Lower lobe of right lung (tissue), 2 donors: Measurements from ENCODE around the gene TMEM176B. TPM values are rescaled to one million over a fixed set of nuclear protein-coding genes. Genes with fewer than 3 reads are reported as not detected.

Experiments used
- ATAC-seq, 2 donors: fragments of 200-7000 bp; cut with Tn5 transposase; one replicate each; pipeline ENCODE4 v1.9.1; 2020 to 2022; ENCODE audit warnings: mild to moderate bottlenecking in 2 of 2, moderate library complexity in 2 of 2
- DNase-seq: peaks from one replicate; pipeline ENCODE4 v3.0.0-alpha.2; 2020
- H3K27ac ChIP-seq: fragments of 200-600 bp; one replicate; pipeline ENCODE4 v1.8.0; 2022
- H3K27me3 ChIP-seq: fragments of 200-600 bp; one replicate; pipeline ENCODE4 v1.8.0; 2022; ENCODE audit warnings: low read depth
- H3K36me3 ChIP-seq: fragments of 200-600 bp; one replicate; pipeline ENCODE4 v1.8.0; 2022; ENCODE audit warnings: mild to moderate bottlenecking
- H3K4me1 ChIP-seq: fragments of 200-600 bp; one replicate; pipeline ENCODE4 v1.8.0; 2022
- H3K4me3 ChIP-seq: fragments of 200-600 bp; one replicate; pipeline ENCODE4 v1.8.0; 2022; ENCODE audit warnings: mild to moderate bottlenecking
- H3K9me3 ChIP-seq: fragments of 200-600 bp; one replicate; pipeline ENCODE4 v1.8.0; 2022
- CTCF ChIP-seq: fragments of 200-600 bp; IDR thresholded peaks from one replicate; pipeline ENCODE4 v1.8.0; 2022; ENCODE audit warnings: antibody characterized with exemption, mild to moderate bottlenecking
- intact Hi-C: fragments of 100-400 bp; cut with DNase I; formaldehyde crosslinking; loops from one replicate; pipeline ENCODE4 v1.11.0; 2022
- total RNA-seq: library from RNA; stranded (reverse); fragmentation: NEBNext Ultra II Directional; extraction: Animal tissue kit (Norgen Biotek cat#: 25700); gene quantifications from one replicate; pipeline ENCODE4 v1.2.1, GENCODE V29; 2021
- donor health status: DM: no; HTN: yes; CAD: no; lungs with severe emphysema.

TMEM176B gene
- total RNA-seq, 1 donor from 2014 or later: 69.4 TPM

GRCh38 chr7:150805864-150806263, 5.7 kb upstream of the TMEM176B start:
- ATAC-seq (no peak), DNase-seq (no peak)
- Histone ChIP-seq H3K27me3 (peaks cover 16% of the 10 kb centered on the region), H3K27ac (no peak overlapping the region), H3K36me3 (peaks cover 14% of the 10 kb centered on the region), H3K4me3 (no peak overlapping the region), H3K9me3 (peaks cover 5% of the 10 kb centered on the region), H3K4me1 (no peaks in the 10 kb centered on the region)
- no peak for TF ChIP-seq CTCF
- intact Hi-C loops: no loop called here

GRCh38 chr7:150804802-150805201, 4.6 kb upstream of the TMEM176B start:
- no peak overlapping the region for H3K27ac ChIP-seq
- no peaks in the 10 kb centered on the region for H3K4me1 ChIP-seq
- H3K4me3 ChIP-seq: no peak overlapping the region
- TF ChIP-seq CTCF: no peak
- intact Hi-C loops: no loop called here
- no peak for ATAC-seq
- peaks cover 14% of the 10 kb centered on the region for H3K36me3 ChIP-seq
- peaks cover 25% of the 10 kb centered on the region for H3K27me3 ChIP-seq
- DNase-seq: no peak
- H3K9me3 ChIP-seq: peaks cover 5% of the 10 kb centered on the region

- no peaks in the 10 kb centered on the region for H3K4me1 ChIP-seq
- TF ChIP-seq CTCF: no peak
- ATAC-seq: no peak
- peaks cover 5% of the 10 kb centered on the region for H3K9me3 ChIP-seq
- no peak overlapping the region for H3K27ac ChIP-seq
- DNase-seq: no peak
- H3K27me3 ChIP-seq: peaks cover 34% of the 10 kb centered on the region
- intact Hi-C loops: no loop called here
- no peak overlapping the region for H3K4me3 ChIP-seq
- H3K36me3 ChIP-seq: peaks cover 14% of the 10 kb centered on the region
Measured at GRCh38 chr7:150803161-150803860, 3.1 kb upstream of the TMEM176B start.

- Histone ChIP-seq H3K27ac (no peak overlapping the region), H3K36me3 (peaks cover 14% of the 10 kb centered on the region), H3K9me3 (peaks cover 5% of the 10 kb centered on the region), H3K27me3 (peaks cover 34% of the 10 kb centered on the region), H3K4me1 (no peaks in the 10 kb centered on the region), H3K4me3 (peak overlapping the region; percentile 63)
- TF ChIP-seq CTCF: no peak
- ATAC-seq: no peak
- intact Hi-C loops: no loop called here
- no peak for DNase-seq
Measured at GRCh38 chr7:150801946-150802771, 2.0 kb upstream of the TMEM176B start.

GRCh38 chr7:150801242-150801945, 1.2 kb upstream of the TMEM176B start:
- intact Hi-C loops: no loop called here
- peaks cover 34% of the 10 kb centered on the region for H3K27me3 ChIP-seq
- peak overlapping the region; percentile 63 for H3K4me3 ChIP-seq
- H3K9me3 ChIP-seq: peaks cover 5% of the 10 kb centered on the region
- DNase-seq (no peak), ATAC-seq (peak; percentile 18 to 34)
- H3K27ac ChIP-seq: peak overlapping the region; percentile 72
- H3K36me3 ChIP-seq: peaks cover 14% of the 10 kb centered on the region
- no peak for TF ChIP-seq CTCF
- H3K4me1 ChIP-seq: no peaks in the 10 kb centered on the region
